GM23338 (cell line): ENCODE data around the gene CD300E.

ENCODE experiments used
- CREB1 ChIP-seq: fragments of 250-450 bp; sonication (Bioruptor Pico); IDR thresholded peaks from 2 replicates; pipeline ENCODE4 v1.5.0; 2020; ENCODE audit warnings: low read depth, mild to moderate bottlenecking, moderate library complexity
- CTCF ChIP-seq, 2 experiments: fragments of 200-600 bp in 1 of 2; sonication (generic) in 1 of 2; conservative IDR thresholded peaks; 2 replicates each; pipeline versions ENCODE4 v1.5.1 to v1.6.1; 2016 to 2017; ENCODE audit warnings: antibody characterized with exemption in 2 of 2, low read depth in 2 of 2, mild to moderate bottlenecking in 2 of 2, moderate library complexity in 1 of 2
- ETS1 ChIP-seq: IDR thresholded peaks from 2 replicates; pipeline ENCODE4 v1.6.1; 2016; ENCODE audit warnings: antibody characterized with exemption
- EZH2 ChIP-seq: fragments of 200-600 bp; sonication (generic); IDR thresholded peaks from one replicate; pipeline ENCODE4 v1.8.0; 2017; ENCODE audit warnings: antibody characterized with exemption, mild to moderate bottlenecking, low read depth; ENCODE audit not compliant: unreplicated experiment
- EZH2phosphoT487 ChIP-seq: fragments of 200-600 bp; sonication (generic); IDR thresholded peaks from one replicate; pipeline ENCODE4 v1.8.1; 2018; ENCODE audit warnings: antibody characterized with exemption; ENCODE audit not compliant: unreplicated experiment
- JUNB ChIP-seq: IDR thresholded peaks from one replicate; pipeline ENCODE4 v1.6.1; 2016; ENCODE audit warnings: antibody characterized with exemption; ENCODE audit not compliant: unreplicated experiment
- STAT1 ChIP-seq: IDR thresholded peaks from one replicate; pipeline ENCODE4 v1.6.1; 2016; ENCODE audit warnings: antibody characterized with exemption; ENCODE audit not compliant: unreplicated experiment
- ZNF331 ChIP-seq: fragments of 250-450 bp; sonication (Bioruptor Pico); IDR thresholded peaks from 2 replicates; pipeline ENCODE4 v1.5.0; 2020; ENCODE audit warnings: low read depth, mild to moderate bottlenecking, moderate library complexity

GRCh38 chr17:74561586-74561985 is 62.0 kb downstream of the CD300E start:
- no peak for TF ChIP-seq CTCF (conservative IDR thresholded peaks at IDR 0.05; ENCODE audit: low read depth in 2 of 2)
- no peak for TF ChIP-seq ETS1
- no peak for TF ChIP-seq CREB1
- no peak for TF ChIP-seq EZH2phosphoT487
- no peak for TF ChIP-seq EZH2
- no peak for TF ChIP-seq ZNF331
- TF ChIP-seq STAT1: no peak
- TF ChIP-seq JUNB: no peak
